H1 (cell line): ENCODE measurements around the gene NAPA. TPM values are rescaled to one million over a fixed set of nuclear protein-coding genes. Genes with fewer than 3 reads are reported as not detected.

Experiments
- CTCF ChIA-PET: fragments of 300-600 bp; sonication (Branson Sonifier 250); formaldehyde crosslinking; loops from one replicate; lab custom pipeline; 2021; ENCODE audit not compliant: partially characterized antibody; lab: Charles Lee
- POLR2A ChIA-PET: fragments of 300-600 bp; sonication (Branson Sonifier 250); formaldehyde crosslinking; loops from one replicate; lab custom pipeline; 2021; ENCODE audit warnings: inconsistent platforms; ENCODE audit not compliant: partially characterized antibody; lab: Charles Lee
- DNase-seq, 2 experiments: peaks; one replicate each; pipeline versions ENCODE4 v3.0.0 to v3.0.0-alpha.2; 2010 to 2022; ENCODE audit warnings: low spot score in 2 of 2, low read depth in 1 of 2, mixed read lengths in 1 of 2
- FAIRE-seq: peaks from 2 replicates; lab custom pipeline; 2011; peaks lifted over from hg19 to GRCh38; lab: Jason Lieb, UNC
- H2AFZ ChIP-seq: 2 replicates; pipeline ENCODE4 v1.8.1; 2012; ENCODE audit warnings: low read length, inconsistent platforms
- H2AK5ac ChIP-seq: 2 replicates; pipeline ENCODE4 v1.6.1; 2013; ENCODE audit warnings: low read depth, low read length
- H2BK120ac ChIP-seq: replicated peaks from 2 replicates; pipeline ENCODE3; 2013; ENCODE audit warnings: low read depth, low read length, inconsistent platforms
- H2BK12ac ChIP-seq: 2 replicates; pipeline ENCODE4 v1.6.1; 2013; ENCODE audit warnings: low read depth, low read length
- H2BK15ac ChIP-seq: 2 replicates; pipeline ENCODE4 v1.6.1; 2013; ENCODE audit warnings: low read length
- H2BK20ac ChIP-seq: 2 replicates; pipeline ENCODE4 v1.6.1; 2013; ENCODE audit warnings: low read length
- H2BK5ac ChIP-seq: 2 replicates; pipeline ENCODE4 v1.6.1; 2013; ENCODE audit warnings: low read depth, low read length
- H3K14ac ChIP-seq: 2 replicates; pipeline ENCODE4 v1.6.1; 2013; ENCODE audit warnings: inconsistent platforms; ENCODE audit not compliant: insufficient read length
- H3K18ac ChIP-seq: 2 replicates; pipeline ENCODE4 v1.6.1; 2013; ENCODE audit warnings: low read length; ENCODE audit errors: extremely low read depth
- H3K23ac ChIP-seq: 2 replicates; pipeline ENCODE4 v1.6.1; 2013; ENCODE audit warnings: inconsistent platforms; ENCODE audit not compliant: insufficient read length
- H3K23me2 ChIP-seq: 2 replicates; pipeline ENCODE4 v1.6.1; 2013; ENCODE audit warnings: low read depth, low read length
- H3K27ac ChIP-seq: 2 replicates; pipeline ENCODE4 v1.6.1; 2011; ENCODE audit warnings: low read depth, low read length, inconsistent platforms
- H3K27me3 ChIP-seq, 4 experiments: replicated peaks in 1 of 4; 1 replicate in 1 of 4; 2 replicates in 3 of 4; pipeline versions ENCODE4 v1.6.1 to v1.8.1; 2011 to 2013; ENCODE audit warnings: low read length in 3 of 4, mild to moderate bottlenecking in 3 of 4, inconsistent platforms in 2 of 4, mixed read lengths in 2 of 4, moderate library complexity in 1 of 4; ENCODE audit not compliant: control insufficient read depth in 3 of 4, insufficient read depth in 3 of 4; ENCODE audit errors: extremely low read depth in 1 of 4
- H3K36me3 ChIP-seq, 4 experiments: 2 replicates each; pipeline versions ENCODE4 v1.6.1 to v1.8.1; 2011 to 2013; ENCODE audit warnings: mild to moderate bottlenecking in 4 of 4, low read length in 3 of 4, moderate library complexity in 2 of 4, control low read depth in 1 of 4, inconsistent platforms in 1 of 4; ENCODE audit not compliant: insufficient read depth in 4 of 4, control insufficient read depth in 2 of 4
- H3K4ac ChIP-seq: replicated peaks from 2 replicates; pipeline ENCODE3; 2013; ENCODE audit warnings: low read length, low read depth, mixed read lengths, inconsistent platforms; ENCODE audit not compliant: insufficient read length
- H3K4me1 ChIP-seq, 4 experiments: replicated peaks in 1 of 4; 1 replicate in 1 of 4; 2 replicates in 3 of 4; pipeline versions ENCODE4 v1.6.1 to v1.8.1; 2011 to 2013; ENCODE audit warnings: low read length in 3 of 4, inconsistent platforms in 2 of 4, mixed read lengths in 1 of 4; ENCODE audit not compliant: insufficient read depth in 4 of 4, control insufficient read depth in 3 of 4
- H3K4me2 ChIP-seq, 2 experiments: 2 replicates each; pipeline versions ENCODE4 v1.6.1 to v1.8.1; 2011 to 2013; ENCODE audit warnings: low read depth in 2 of 2, low read length in 2 of 2, control low read depth in 1 of 2, inconsistent platforms in 1 of 2, mild to moderate bottlenecking in 1 of 2; ENCODE audit not compliant: insufficient read depth in 1 of 2
- H3K4me3 ChIP-seq, 4 experiments: fragments of 200-600, 300-600 bp in 1 of 4; sonication (generic), shearing (Covaris generic), sonication (Bioruptor Twin) in 1 of 4; 2 replicates each; pipeline versions ENCODE4 v1.5.1 to v1.8.1; 2011 to 2016; ENCODE audit warnings: low read length in 4 of 4, low read depth in 3 of 4, control low read depth in 2 of 4, inconsistent platforms in 2 of 4, mild to moderate bottlenecking in 2 of 4, mixed read lengths in 1 of 4, moderate library complexity in 1 of 4; ENCODE audit not compliant: insufficient read depth in 2 of 4; ENCODE audit errors: extremely low read depth in 1 of 4
- H3K56ac ChIP-seq: replicated peaks from 2 replicates; pipeline ENCODE3; 2013; ENCODE audit warnings: low read depth, mild to moderate bottlenecking, mixed read lengths, low read length, inconsistent platforms; ENCODE audit not compliant: insufficient read length
- H3K79me1 ChIP-seq: 2 replicates; pipeline ENCODE4 v1.6.1; 2013; ENCODE audit warnings: low read depth, low read length, control low read depth
- H3K79me2 ChIP-seq, 2 experiments: 2 replicates each; pipeline versions ENCODE4 v1.6.1 to v1.8.1; 2012 to 2013; ENCODE audit warnings: low read length in 2 of 2, mild to moderate bottlenecking in 2 of 2, inconsistent platforms in 1 of 2; ENCODE audit not compliant: insufficient read depth in 2 of 2, control insufficient read depth in 1 of 2
- H3K9ac ChIP-seq, 4 experiments: replicated peaks in 1 of 4; 1 replicate in 1 of 4; 2 replicates in 3 of 4; pipeline versions ENCODE4 v1.6.1 to v1.8.1; 2011 to 2013; ENCODE audit warnings: low read depth in 3 of 4, low read length in 3 of 4, control low read depth in 2 of 4, mild to moderate bottlenecking in 2 of 4, moderate library complexity in 2 of 4, inconsistent platforms in 1 of 4; ENCODE audit errors: extremely low read depth in 1 of 4
- H3K9me3 ChIP-seq, 2 experiments: 2 replicates each; pipeline versions ENCODE4 v1.6.1 to v1.8.1; 2012 to 2013; ENCODE audit warnings: mild to moderate bottlenecking in 2 of 2, moderate library complexity in 2 of 2, control low read depth in 1 of 2, inconsistent platforms in 1 of 2, low read depth in 1 of 2, low read length in 1 of 2, mixed read lengths in 1 of 2; ENCODE audit not compliant: insufficient read depth in 2 of 2
- H4K20me1 ChIP-seq, 2 experiments: replicated peaks in 1 of 2; 2 replicates each; pipeline versions ENCODE3 to v1.8.1; 2011 to 2013; ENCODE audit warnings: inconsistent platforms in 2 of 2, low read length in 2 of 2, mild to moderate bottlenecking in 1 of 2; ENCODE audit not compliant: insufficient read depth in 2 of 2, control insufficient read depth in 1 of 2
- H4K5ac ChIP-seq: 2 replicates; pipeline ENCODE4 v1.6.1; 2013; ENCODE audit warnings: low read length, low read depth, mixed read lengths, inconsistent platforms; ENCODE audit not compliant: insufficient read length
- H4K8ac ChIP-seq: 2 replicates; pipeline ENCODE4 v1.8.0; 2013; ENCODE audit warnings: mild to moderate bottlenecking, moderate library complexity, low read length, inconsistent platforms; ENCODE audit not compliant: insufficient read depth; ENCODE audit errors: extremely low read depth
- H4K91ac ChIP-seq: replicated peaks from 2 replicates; pipeline ENCODE3; 2013; ENCODE audit warnings: low read length, mixed read lengths, inconsistent platforms; ENCODE audit not compliant: insufficient read length
- CBX8 ChIP-seq: fragments of 300-800, 300-1000 bp; sonication (generic); IDR thresholded peaks from 2 replicates; pipeline ENCODE4 v1.7.1; 2016; ENCODE audit warnings: low read depth, low read length, borderline replicate concordance
- CREB1 ChIP-seq: IDR thresholded peaks from 2 replicates; pipeline ENCODE4 v1.6.1; 2012; ENCODE audit warnings: inconsistent platforms
- CTBP2 ChIP-seq: IDR thresholded peaks from 2 replicates; pipeline ENCODE4 v1.7.0; 2011; ENCODE audit warnings: borderline replicate concordance, mild to moderate bottlenecking, moderate library complexity, mixed read lengths, low read length; ENCODE audit not compliant: insufficient read depth, insufficient read length
- E2F6 ChIP-seq: IDR thresholded peaks from 2 replicates; pipeline ENCODE4 v1.6.1; 2012; ENCODE audit warnings: inconsistent platforms
- KDM4A ChIP-seq: IDR thresholded peaks from one replicate; pipeline ENCODE4 v1.7.1; 2012; ENCODE audit warnings: low read depth, mild to moderate bottlenecking, moderate library complexity, low read length, inconsistent platforms; ENCODE audit not compliant: severe bottlenecking
- NANOG ChIP-seq: IDR thresholded peaks from 2 replicates; pipeline ENCODE4 v1.6.1; 2011; ENCODE audit warnings: low read length, low read depth, mild to moderate bottlenecking, inconsistent platforms; ENCODE audit not compliant: insufficient read depth, poor library complexity, severe bottlenecking
- SP4 ChIP-seq: IDR thresholded peaks from 2 replicates; pipeline ENCODE4 v1.6.1; 2012; ENCODE audit warnings: low read length, inconsistent platforms
- WGBS, 2 experiments: shearing (Covaris generic) in 1 of 2; methylation state at CpG; one replicate each; pipeline versions ENCODE4 v1.1.6 to v1.1.7; 2013 to 2015; ENCODE audit warnings: low lambda C conversion rate in 2 of 2, mixed read lengths in 2 of 2, inconsistent platforms in 1 of 2, low coverage in 1 of 2, missing lambda C conversion rate in 1 of 2; ENCODE audit not compliant: insufficient replicate concordance in 2 of 2, insufficient coverage in 1 of 2, insufficient read length in 1 of 2; ENCODE audit errors: extremely low coverage in 1 of 2, missing lambda C conversion rate in 1 of 2; 5-methylcytosine and 5-hydroxymethylcytosine counted together
- polyA plus RNA-seq, 7 experiments: library from polyadenylated mRNA; depleted of rRNA in 3 of 7; stranded (reverse) in 5 of 7; unstranded in 2 of 7; fragments of >200 nt in 5 of 7; fragments of 200-250 nt in 2 of 7; gene quantifications; 1 replicate in 5 of 7; 2 replicates in 1 of 7; 4 replicates in 1 of 7; pipeline versions ENCODE4 v1.2.1 to v1.2.3, GENCODE V29; 2011 to 2013; ENCODE audit warnings: missing spikeins in 2 of 7, mixed read lengths in 2 of 7
- total RNA-seq: library from RNA; stranded (reverse); fragmentation: NEBNext Ultra II Directional; extraction: Animal tissue kit (Norgen Biotek cat#: 25700); gene quantifications from 2 replicates; pipeline ENCODE4 v1.2.1, GENCODE V29; 2021

Gene NAPA
- total and polyA plus RNA-seq, 2 of the 8 experiments (the other 6 are each of a cell fraction or from before 2014, with no cell fraction given): 58.5 to 78.2 TPM

GRCh38 chr19:47503130-47503825 lies 11.6 kb downstream of the NAPA start:
- no peak overlapping the region for H3K4ac ChIP-seq
- POLR2A ChIA-PET: interaction anchor here (0.9 to 5.0 kb wide), 3 partner anchors 8 to 19 kb away, joined by 3 to 17 read pairs (median 4); partner anchors contain the start of gene KPTN
- H3K9ac ChIP-seq: no peak overlapping the region
- H2BK15ac ChIP-seq: no peak overlapping the region
- H3K23me2 ChIP-seq: no peaks in the 10 kb centered on the region
- peaks cover 0 to 7% of the 10 kb centered on the region in 2 experiments for H4K20me1 ChIP-seq
- no peak overlapping the region for H3K4me2 ChIP-seq
- no peak overlapping the region for H3K14ac ChIP-seq
- H3K4me3 ChIP-seq: no peak overlapping the region
- DNase-seq (no peak), FAIRE-seq (no peak)
- no peaks in the 10 kb centered on the region for H3K27me3 ChIP-seq
- no peak overlapping the region for H2AK5ac ChIP-seq
- no peak overlapping the region for H4K91ac ChIP-seq
- H2BK5ac ChIP-seq: no peak overlapping the region
- H2BK20ac ChIP-seq: no peak overlapping the region
- H2AFZ ChIP-seq: no peak overlapping the region
- no peak overlapping the region for H4K8ac ChIP-seq
- no peak overlapping the region for H2BK120ac ChIP-seq
- H3K18ac ChIP-seq: no peak overlapping the region
- H3K36me3 ChIP-seq: no peaks in the 10 kb centered on the region
- no peak overlapping the region for H3K23ac ChIP-seq
- H3K4me1 ChIP-seq: peaks cover 0 to 13% (median 4%) of the 10 kb centered on the region in 4 experiments; a peak in 5 of 7 replicates
- H3K27ac ChIP-seq: no peak overlapping the region
- CTCF ChIA-PET: interaction anchor here (0.8 to 1.4 kb wide), 6 partner anchors 9 to 204 kb away, joined by 3 to 5 read pairs (median 4); partner anchors contain the start of gene KPTN
- peaks cover 6% of the 10 kb centered on the region for H3K79me1 ChIP-seq
- H2BK12ac ChIP-seq: no peak overlapping the region
- peaks cover 0 to 24% of the 10 kb centered on the region in 2 experiments; a peak in 2 of 4 replicates for H3K79me2 ChIP-seq
- no peak for TF ChIP-seq CBX8
- TF ChIP-seq CTBP2: no peak
- no peak for TF ChIP-seq CREB1
- no peak for TF ChIP-seq E2F6
- no peak for TF ChIP-seq NANOG
- no peak for TF ChIP-seq KDM4A
- no peak for TF ChIP-seq SP4
- no peak overlapping the region for H3K56ac ChIP-seq
- H4K5ac ChIP-seq: no peak overlapping the region
- 94% methylated on average over 13 of the region's 13 CpGs; no CpG with 5 or more reads in 1 of the 2 experiments for WGBS, 2 experiments
- H3K9me3 ChIP-seq: no peaks in the 10 kb centered on the region
